Keratinocyte (primary cell): ENCODE results near the gene ELF3. TPM values are rescaled to one million over a fixed set of nuclear protein-coding genes. Genes with fewer than 3 reads are reported as not detected.

ENCODE experiments used
- DNase-seq: peaks from one replicate; pipeline ENCODE4 v3.0.0-alpha.2; 2011; ENCODE audit warnings: low read depth, missing footprints, low spot score
- FAIRE-seq: peaks from 2 replicates; lab custom pipeline; 2011; peaks lifted over from hg19 to GRCh38; lab: Jason Lieb, UNC
- H2AFZ ChIP-seq: 2 replicates; pipeline ENCODE4 v1.6.0; 2012; ENCODE audit warnings: low read length, control low read depth, inconsistent platforms; ENCODE audit not compliant: control insufficient read depth
- H3K27ac ChIP-seq: 2 replicates; pipeline ENCODE4 v1.5.1; 2011; ENCODE audit warnings: low read length; ENCODE audit not compliant: control insufficient read depth, insufficient read depth
- H3K27me3 ChIP-seq: 3 replicates; pipeline ENCODE4 v1.6.0; 2011; ENCODE audit warnings: low read length; ENCODE audit not compliant: control insufficient read depth, insufficient read depth; ENCODE audit errors: extremely low read depth
- H3K36me3 ChIP-seq, 2 experiments: 2 replicates in 1 of 2; 3 replicates in 1 of 2; pipeline ENCODE4 v1.5.1; 2011; ENCODE audit warnings: low read length in 2 of 2, mild to moderate bottlenecking in 1 of 2; ENCODE audit not compliant: control insufficient read depth in 2 of 2, insufficient read depth in 2 of 2; ENCODE audit errors: extremely low read depth in 1 of 2
- H3K4me1 ChIP-seq: 3 replicates; pipeline ENCODE4 v1.5.1; 2011; ENCODE audit warnings: low read length; ENCODE audit not compliant: control insufficient read depth, insufficient read depth; ENCODE audit errors: extremely low read depth
- H3K4me2 ChIP-seq: 3 replicates; pipeline ENCODE4 v1.6.0; 2011; ENCODE audit warnings: low read depth, low read length; ENCODE audit not compliant: control insufficient read depth, insufficient read depth; ENCODE audit errors: extremely low read depth
- H3K4me3 ChIP-seq, 3 experiments: fragments of 200-600 bp in 1 of 3; sonication (generic) in 1 of 3; 2 replicates in 2 of 3; 3 replicates in 1 of 3; pipeline ENCODE4 v1.5.1; 2011 to 2016; ENCODE audit warnings: low read length in 3 of 3, mild to moderate bottlenecking in 3 of 3, control low read depth in 2 of 3, inconsistent platforms in 1 of 3, low read depth in 1 of 3, mixed read lengths in 1 of 3, mixed run types in 1 of 3, moderate library complexity in 1 of 3; ENCODE audit not compliant: control insufficient read depth in 2 of 3, insufficient read depth in 2 of 3; ENCODE audit errors: extremely low read depth in 1 of 3
- H3K79me2 ChIP-seq: 2 replicates; pipeline ENCODE4 v1.6.0; 2012; ENCODE audit warnings: low read length; ENCODE audit not compliant: control insufficient read depth, insufficient read depth
- H3K9ac ChIP-seq: 3 replicates; pipeline ENCODE4 v1.6.0; 2011; ENCODE audit warnings: low read length; ENCODE audit not compliant: control insufficient read depth, insufficient read depth; ENCODE audit errors: extremely low read depth
- H3K9me1 ChIP-seq: 3 replicates; pipeline ENCODE4 v1.6.0; 2011; ENCODE audit warnings: low read length; ENCODE audit not compliant: control insufficient read depth, insufficient read depth; ENCODE audit errors: extremely low read depth
- H3K9me3 ChIP-seq: 2 replicates; pipeline ENCODE4 v1.5.1; 2012; ENCODE audit warnings: low read depth, low read length; ENCODE audit not compliant: control insufficient read depth
- H4K20me1 ChIP-seq: 3 replicates; pipeline ENCODE4 v1.6.0; 2011; ENCODE audit warnings: low read length; ENCODE audit not compliant: control insufficient read depth, insufficient read depth; ENCODE audit errors: extremely low read depth
- EZH2 ChIP-seq: IDR thresholded peaks from one replicate; pipeline ENCODE4 v1.6.1; 2012; ENCODE audit warnings: inconsistent platforms, mild to moderate bottlenecking, low read length, moderate library complexity
- dilution Hi-C: fragments of 300-500 bp; cut with MboI; formaldehyde crosslinking; loops from one replicate; pipeline ENCODE4 v1.7.0; 2020; ENCODE audit warnings: low sequenced_read_pairs; ENCODE audit not compliant: extremely low pct_ligation_motif_present
- polyA plus RNA-seq, 5 experiments: library from polyadenylated mRNA; depleted of rRNA in 3 of 5; stranded (reverse) in 3 of 5; stranded (forward) in 1 of 5; unstranded in 1 of 5; fragments of >200 nt; gene quantifications; 1 replicate in 1 of 5; 2 replicates in 3 of 5; 3 replicates in 1 of 5; pipeline versions ENCODE4 v1.2.1 to v1.2.3, GENCODE V29; 2011 to 2012; ENCODE audit warnings: missing spikeins in 2 of 5, low read depth in 1 of 5, low replicate concordance in 1 of 5
- TF ChIP-seq, protein P1 (sequence below), 3 experiments: IDR thresholded peaks in 1 of 3; conservative IDR thresholded peaks in 1 of 3; optimal IDR thresholded peaks in 1 of 3; 2 replicates in 2 of 3; 3 replicates in 1 of 3; pipeline versions ENCODE3 to v1.5.1; 2011; ENCODE audit warnings: low read length in 3 of 3, mild to moderate bottlenecking in 3 of 3, moderate library complexity in 2 of 3, control low read depth in 1 of 3, inconsistent platforms in 1 of 3; ENCODE audit not compliant: insufficient read depth in 2 of 3; ENCODE audit errors: extremely low read depth in 1 of 3

The ELF3 gene
- polyA plus RNA-seq, 1 donor (not counting 4 experiments of a cell fraction or from before 2014, with no cell fraction given): 0.51 TPM

DNA sequence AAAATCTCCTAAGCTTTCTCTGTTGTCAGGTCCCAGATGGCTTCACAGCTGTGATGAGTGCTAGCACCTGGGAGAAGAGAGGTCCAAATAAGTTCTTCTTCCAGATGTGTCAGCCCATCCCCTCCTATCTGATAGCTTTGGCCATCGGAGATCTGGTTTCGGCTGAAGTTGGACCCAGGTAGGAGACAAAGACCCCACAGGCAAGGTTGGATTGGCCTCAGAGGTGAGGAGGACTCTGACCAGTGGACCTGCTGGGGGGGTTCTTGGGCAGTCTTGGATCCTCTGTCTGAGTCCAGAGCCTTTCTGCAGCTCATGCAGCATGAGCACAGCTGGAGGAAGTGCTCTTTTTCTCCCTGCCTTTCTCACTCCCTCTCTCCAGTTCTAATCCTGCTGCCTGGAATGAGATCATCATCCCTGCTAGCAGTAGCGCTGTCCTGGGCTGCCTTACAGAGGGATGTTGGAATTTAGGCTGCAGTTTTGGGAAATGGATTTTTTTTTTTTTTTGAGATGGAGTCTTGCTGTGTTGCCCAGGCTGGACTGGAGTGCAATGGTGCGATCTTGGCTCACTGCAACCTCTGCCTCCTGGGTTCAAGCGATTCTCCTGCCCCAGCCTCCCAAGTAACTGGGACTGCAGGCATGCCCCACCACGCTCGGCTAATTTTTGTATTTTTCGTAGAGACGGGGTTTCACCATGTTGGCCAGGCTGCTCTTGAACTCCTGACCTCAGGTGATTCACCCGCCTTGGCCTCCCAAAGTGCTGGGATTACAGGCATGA lies 20.8 kb upstream of the ELF3 start:
- no peak overlapping the region for H2AFZ ChIP-seq
- no peak for FAIRE-seq
- no peaks in the 10 kb centered on the region for H3K9me3 ChIP-seq
- dilution Hi-C loops: no loop called here
- H3K79me2 ChIP-seq: peaks cover 24% of the 10 kb centered on the region
- H3K4me2 ChIP-seq: peak overlapping the region; percentile 46
- no peak for DNase-seq
- no peak overlapping the region for H3K27ac ChIP-seq
- TF ChIP-seq, protein P1, sequence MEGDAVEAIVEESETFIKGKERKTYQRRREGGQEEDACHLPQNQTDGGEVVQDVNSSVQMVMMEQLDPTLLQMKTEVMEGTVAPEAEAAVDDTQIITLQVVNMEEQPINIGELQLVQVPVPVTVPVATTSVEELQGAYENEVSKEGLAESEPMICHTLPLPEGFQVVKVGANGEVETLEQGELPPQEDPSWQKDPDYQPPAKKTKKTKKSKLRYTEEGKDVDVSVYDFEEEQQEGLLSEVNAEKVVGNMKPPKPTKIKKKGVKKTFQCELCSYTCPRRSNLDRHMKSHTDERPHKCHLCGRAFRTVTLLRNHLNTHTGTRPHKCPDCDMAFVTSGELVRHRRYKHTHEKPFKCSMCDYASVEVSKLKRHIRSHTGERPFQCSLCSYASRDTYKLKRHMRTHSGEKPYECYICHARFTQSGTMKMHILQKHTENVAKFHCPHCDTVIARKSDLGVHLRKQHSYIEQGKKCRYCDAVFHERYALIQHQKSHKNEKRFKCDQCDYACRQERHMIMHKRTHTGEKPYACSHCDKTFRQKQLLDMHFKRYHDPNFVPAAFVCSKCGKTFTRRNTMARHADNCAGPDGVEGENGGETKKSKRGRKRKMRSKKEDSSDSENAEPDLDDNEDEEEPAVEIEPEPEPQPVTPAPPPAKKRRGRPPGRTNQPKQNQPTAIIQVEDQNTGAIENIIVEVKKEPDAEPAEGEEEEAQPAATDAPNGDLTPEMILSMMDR (optimal IDR thresholded peaks at IDR 0.05 in 1 of 3, IDR thresholded peaks at IDR 0.05 in 1 of 3, conservative IDR thresholded peaks at IDR 0.05 in 1 of 3; ENCODE audit: extremely low read depth in 1 of 3, insufficient read depth in 2 of 3, low read length in 3 of 3): no peak
- no peak for TF ChIP-seq EZH2
- H3K4me1 ChIP-seq: peaks cover 38% of the 10 kb centered on the region
- no peak overlapping the region for H3K4me3 ChIP-seq
- no peaks in the 10 kb centered on the region for H3K9me1 ChIP-seq
- H3K9ac ChIP-seq: no peak overlapping the region
- peaks cover 24 to 32% of the 10 kb centered on the region in 2 experiments for H3K36me3 ChIP-seq
- H3K27me3 ChIP-seq: no peaks in the 10 kb centered on the region
- no peaks in the 10 kb centered on the region for H4K20me1 ChIP-seq

DNA sequence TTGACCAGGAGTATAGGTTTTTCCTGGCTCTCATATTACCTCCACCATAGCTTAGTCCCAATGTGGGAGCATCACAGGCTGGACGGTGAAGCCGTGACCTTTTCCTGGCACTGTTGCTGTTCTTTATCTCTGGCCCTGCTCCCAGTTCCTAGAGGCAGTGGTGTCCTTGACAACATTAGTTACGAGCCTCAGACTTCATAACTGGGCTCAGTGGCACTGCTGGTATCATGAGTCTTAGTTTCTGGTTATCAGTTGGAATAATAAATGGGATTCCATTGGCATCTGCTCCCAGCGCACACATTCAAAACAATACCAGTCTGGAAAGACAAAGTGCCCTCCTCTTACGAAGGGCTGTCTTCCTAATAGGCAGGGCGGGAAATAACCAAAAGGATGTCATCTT lies 20.0 kb upstream of the ELF3 start:
- Histone ChIP-seq H3K4me3 (no peak overlapping the region), H2AFZ (no peak overlapping the region), H3K9me3 (no peaks in the 10 kb centered on the region), H3K9me1 (no peaks in the 10 kb centered on the region), H3K9ac (no peak overlapping the region), H3K4me2 (peak overlapping the region; percentile 46), H3K27ac (no peak overlapping the region), H4K20me1 (no peaks in the 10 kb centered on the region), H3K4me1 (peaks cover 32% of the 10 kb centered on the region), H3K36me3 (peaks cover 24 to 33% of the 10 kb centered on the region in 2 experiments), H3K27me3 (no peaks in the 10 kb centered on the region), H3K79me2 (peaks cover 16% of the 10 kb centered on the region)
- FAIRE-seq: peak; percentile 51
- DNase-seq: no peak
- dilution Hi-C loops: no loop called here
- TF ChIP-seq, protein P1 (optimal IDR thresholded peaks at IDR 0.05 in 1 of 3, IDR thresholded peaks at IDR 0.05 in 1 of 3, conservative IDR thresholded peaks at IDR 0.05 in 1 of 3; ENCODE audit: extremely low read depth in 1 of 3, insufficient read depth in 2 of 3, low read length in 3 of 3): no peak
- no peak for TF ChIP-seq EZH2
